Esophagus muscularis mucosa (tissue), 3 donors: ENCODE data around the gene MORN5.

Experiments
- POLR2A ChIP-seq: fragments of 450-650 bp; IDR thresholded peaks from one replicate; pipeline ENCODE4 v1.6.1; 2017; ENCODE audit warnings: antibody characterized with exemption, moderate library complexity, mild to moderate bottlenecking, low read depth
- POLR2AphosphoS5 ChIP-seq, 2 donors: sonication (generic); formaldehyde crosslinking; IDR thresholded peaks; one replicate each; pipeline ENCODE4 v1.6.1; 2017; ENCODE audit warnings: antibody characterized with exemption in 2 of 2
- TF ChIP-seq, protein P1 (sequence below), 3 experiments: fragments of 200-600 bp in 2 of 3; fragments of 450-650 bp in 1 of 3; sonication (generic) in 2 of 3; IDR thresholded peaks; one replicate each; pipeline ENCODE4 v1.5.1; 2017 to 2019; ENCODE audit warnings: antibody characterized with exemption in 3 of 3, mild to moderate bottlenecking in 2 of 3, moderate library complexity in 1 of 3

DNA sequence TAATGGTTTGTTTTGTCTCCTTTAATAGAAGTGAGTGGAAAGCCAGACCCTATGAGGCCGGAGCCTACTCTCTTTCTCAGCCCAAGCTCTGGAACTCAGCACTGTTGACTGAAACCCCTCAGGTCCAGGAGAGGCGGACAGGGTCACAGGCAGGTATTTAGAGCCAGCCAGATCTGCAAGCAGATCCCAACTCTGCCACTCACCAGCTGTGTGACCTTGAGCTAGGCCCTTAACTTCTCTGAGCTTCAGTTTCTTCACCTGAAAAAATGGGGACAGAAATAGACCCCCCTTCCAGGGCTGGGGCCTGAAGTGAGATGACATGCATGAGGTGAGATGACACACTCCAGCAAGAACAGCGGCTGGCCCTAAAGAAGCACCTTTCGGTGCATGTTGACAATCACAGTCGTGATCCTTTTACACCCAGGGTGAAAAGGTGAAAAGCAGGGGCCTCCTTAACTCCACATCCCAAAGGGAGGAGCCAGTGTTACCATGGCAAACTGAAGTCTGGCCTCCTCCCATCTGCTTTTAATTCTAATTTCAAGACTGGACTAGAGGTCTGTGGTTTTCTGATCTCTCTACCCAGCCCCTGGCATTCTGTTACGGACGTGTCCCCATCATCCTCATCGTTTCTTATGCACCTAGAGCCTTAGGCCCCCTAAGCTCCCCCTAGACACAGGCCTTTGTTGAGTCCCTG, 27.2 kb downstream of the MORN5 start:
- TF ChIP-seq POLR2A, result no peak
- no peak for TF ChIP-seq POLR2AphosphoS5 (IDR thresholded peaks at IDR 0.05)
- TF ChIP-seq, protein P1, sequence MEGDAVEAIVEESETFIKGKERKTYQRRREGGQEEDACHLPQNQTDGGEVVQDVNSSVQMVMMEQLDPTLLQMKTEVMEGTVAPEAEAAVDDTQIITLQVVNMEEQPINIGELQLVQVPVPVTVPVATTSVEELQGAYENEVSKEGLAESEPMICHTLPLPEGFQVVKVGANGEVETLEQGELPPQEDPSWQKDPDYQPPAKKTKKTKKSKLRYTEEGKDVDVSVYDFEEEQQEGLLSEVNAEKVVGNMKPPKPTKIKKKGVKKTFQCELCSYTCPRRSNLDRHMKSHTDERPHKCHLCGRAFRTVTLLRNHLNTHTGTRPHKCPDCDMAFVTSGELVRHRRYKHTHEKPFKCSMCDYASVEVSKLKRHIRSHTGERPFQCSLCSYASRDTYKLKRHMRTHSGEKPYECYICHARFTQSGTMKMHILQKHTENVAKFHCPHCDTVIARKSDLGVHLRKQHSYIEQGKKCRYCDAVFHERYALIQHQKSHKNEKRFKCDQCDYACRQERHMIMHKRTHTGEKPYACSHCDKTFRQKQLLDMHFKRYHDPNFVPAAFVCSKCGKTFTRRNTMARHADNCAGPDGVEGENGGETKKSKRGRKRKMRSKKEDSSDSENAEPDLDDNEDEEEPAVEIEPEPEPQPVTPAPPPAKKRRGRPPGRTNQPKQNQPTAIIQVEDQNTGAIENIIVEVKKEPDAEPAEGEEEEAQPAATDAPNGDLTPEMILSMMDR (IDR thresholded peaks at IDR 0.05), result no peak
